Psoas muscle (tissue), 8 donors: ENCODE data around the gene SLC16A3. TPM values are rescaled to one million over a fixed set of nuclear protein-coding genes. Genes with fewer than 3 reads are reported as not detected.
A peak's percentile ranks its signal among the peaks of the same experiment; 100 is the strongest.
"Not testable (repeated sequence)": the region's sequence is repeated elsewhere in the genome, so short reads cannot be mapped to it uniquely, and the experiment has no call there.

Source experiments
- ATAC-seq, 4 donors: fragments of 200-7000 bp; cut with Tn5 transposase; one replicate each; pipeline ENCODE4 v1.9.1; 2020; ENCODE audit warnings: moderate library complexity in 3 of 4, mild to moderate bottlenecking in 2 of 4
- DNase-seq, 2 donors: peaks; one replicate each; pipeline ENCODE4 v3.0.0-alpha.2; 2020
- H3K27ac ChIP-seq: fragments of 200-600 bp; one replicate; pipeline ENCODE4 v1.8.0; 2022
- H3K27me3 ChIP-seq, 3 donors: fragments of 200-600 bp in 1 of 3; one replicate each; pipeline versions ENCODE4 v1.6.1 to v1.8.0; 2013 to 2022; ENCODE audit warnings: low read length in 2 of 3, mild to moderate bottlenecking in 2 of 3, moderate library complexity in 1 of 3; ENCODE audit not compliant: insufficient read depth in 3 of 3
- H3K36me3 ChIP-seq, 2 donors: fragments of 200-600 bp in 1 of 2; one replicate each; pipeline versions ENCODE4 v1.6.1 to v1.8.0; 2013 to 2022; ENCODE audit warnings: low read depth in 1 of 2, mild to moderate bottlenecking in 1 of 2, moderate library complexity in 1 of 2; ENCODE audit not compliant: insufficient read depth in 1 of 2
- H3K4me1 ChIP-seq: fragments of 200-600 bp; one replicate; pipeline ENCODE4 v1.8.0; 2022
- H3K4me3 ChIP-seq: fragments of 200-600 bp; one replicate; pipeline ENCODE4 v1.8.0; 2022; ENCODE audit warnings: mild to moderate bottlenecking
- H3K9me3 ChIP-seq: fragments of 200-600 bp; one replicate; pipeline ENCODE4 v1.8.0; 2022
- WGBS, 3 donors: extraction: QIAGEN DNeasy Blood & Tissue Kit; methylation state at CpG; one replicate each; pipeline versions ENCODE4 v1.1.6 to v1.1.7; 2013; 5-methylcytosine and 5-hydroxymethylcytosine counted together
- intact Hi-C, 2 donors: fragments of 100-400 bp; cut with DNase I; formaldehyde crosslinking; loops; one replicate each; pipeline versions ENCODE4 v1.11.0 to v1.14.2; 2022
- polyA plus RNA-seq, 3 donors: library from polyadenylated mRNA; stranded (reverse); fragments of 200-250 nt; gene quantifications; one replicate each; pipeline ENCODE4 v1.2.3, GENCODE V29; 2013
- total RNA-seq, 4 donors: library from RNA; stranded (reverse); fragmentation: NEBNext Ultra II Directional in 2 of 4; extraction: Animal tissue kit (Norgen Biotek cat#: 25700) in 2 of 4; gene quantifications; one replicate each; pipeline versions ENCODE4 v1.2.1 to v1.2.4, GENCODE V29; 2021 to 2023
- TF ChIP-seq, protein P1 (sequence below): fragments of 200-600 bp; IDR thresholded peaks from one replicate; pipeline ENCODE4 v1.8.0; 2022; ENCODE audit warnings: antibody characterized with exemption
- donor health status: healthy with polysubstance abuse.
- donor health status: DM: no; HTN: no; CAD: no; lungs with moderate emphysema.
- donor health status: Bipolar disorder and iron deficiency.
- donor health status: healthy.
- donor health status: DM: yes; HTN: yes; CAD: no.
- donor health status: DM: no; HTN: no; CAD: no.
- donor health status: DM: no; HTN: no; CAD: no.
- donor health status: DM: yes; HTN: yes; CAD: no.

SLC16A3 gene
- total and polyA plus RNA-seq, 7 donors, result 18.6 to 263 (median 118) TPM

DNA sequence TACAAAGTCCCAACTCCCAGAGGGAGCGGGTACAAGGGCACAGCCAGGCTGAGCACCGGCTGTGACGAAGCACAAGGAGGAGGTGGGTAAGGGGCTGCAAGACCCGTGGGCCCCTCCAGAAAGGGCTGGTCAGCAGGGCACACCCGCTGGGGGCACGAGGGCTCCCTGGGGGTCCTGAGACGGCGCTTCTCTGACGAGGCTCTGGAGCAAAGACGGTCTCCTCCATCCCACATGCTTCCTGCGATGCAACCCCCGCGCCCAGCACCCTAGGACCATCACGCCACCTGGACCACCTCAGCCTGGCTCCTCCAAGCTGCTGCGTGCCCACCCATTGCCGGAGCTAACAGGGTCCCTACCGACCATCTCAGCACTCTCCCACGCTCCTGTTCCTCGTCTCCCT is 24.9 kb upstream of the SLC16A3 start:
- ATAC-seq (no peak), DNase-seq (no peak)
- Histone ChIP-seq H3K4me3 (no peak overlapping the region), H3K36me3 (peaks cover 0 to 19% of the 10 kb centered on the region in 2 donors), H3K27ac (no peak overlapping the region), H3K4me1 (peaks cover 5% of the 10 kb centered on the region), H3K9me3 (no peaks in the 10 kb centered on the region), H3K27me3 (no peaks in the 10 kb centered on the region)
- 87 to 91% (median 91%) methylated on average over 19 of the region's 19 CpGs for WGBS, 3 donors
- TF ChIP-seq, protein P1, sequence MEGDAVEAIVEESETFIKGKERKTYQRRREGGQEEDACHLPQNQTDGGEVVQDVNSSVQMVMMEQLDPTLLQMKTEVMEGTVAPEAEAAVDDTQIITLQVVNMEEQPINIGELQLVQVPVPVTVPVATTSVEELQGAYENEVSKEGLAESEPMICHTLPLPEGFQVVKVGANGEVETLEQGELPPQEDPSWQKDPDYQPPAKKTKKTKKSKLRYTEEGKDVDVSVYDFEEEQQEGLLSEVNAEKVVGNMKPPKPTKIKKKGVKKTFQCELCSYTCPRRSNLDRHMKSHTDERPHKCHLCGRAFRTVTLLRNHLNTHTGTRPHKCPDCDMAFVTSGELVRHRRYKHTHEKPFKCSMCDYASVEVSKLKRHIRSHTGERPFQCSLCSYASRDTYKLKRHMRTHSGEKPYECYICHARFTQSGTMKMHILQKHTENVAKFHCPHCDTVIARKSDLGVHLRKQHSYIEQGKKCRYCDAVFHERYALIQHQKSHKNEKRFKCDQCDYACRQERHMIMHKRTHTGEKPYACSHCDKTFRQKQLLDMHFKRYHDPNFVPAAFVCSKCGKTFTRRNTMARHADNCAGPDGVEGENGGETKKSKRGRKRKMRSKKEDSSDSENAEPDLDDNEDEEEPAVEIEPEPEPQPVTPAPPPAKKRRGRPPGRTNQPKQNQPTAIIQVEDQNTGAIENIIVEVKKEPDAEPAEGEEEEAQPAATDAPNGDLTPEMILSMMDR, result no peak
- intact Hi-C loops, result no loop called here

DNA sequence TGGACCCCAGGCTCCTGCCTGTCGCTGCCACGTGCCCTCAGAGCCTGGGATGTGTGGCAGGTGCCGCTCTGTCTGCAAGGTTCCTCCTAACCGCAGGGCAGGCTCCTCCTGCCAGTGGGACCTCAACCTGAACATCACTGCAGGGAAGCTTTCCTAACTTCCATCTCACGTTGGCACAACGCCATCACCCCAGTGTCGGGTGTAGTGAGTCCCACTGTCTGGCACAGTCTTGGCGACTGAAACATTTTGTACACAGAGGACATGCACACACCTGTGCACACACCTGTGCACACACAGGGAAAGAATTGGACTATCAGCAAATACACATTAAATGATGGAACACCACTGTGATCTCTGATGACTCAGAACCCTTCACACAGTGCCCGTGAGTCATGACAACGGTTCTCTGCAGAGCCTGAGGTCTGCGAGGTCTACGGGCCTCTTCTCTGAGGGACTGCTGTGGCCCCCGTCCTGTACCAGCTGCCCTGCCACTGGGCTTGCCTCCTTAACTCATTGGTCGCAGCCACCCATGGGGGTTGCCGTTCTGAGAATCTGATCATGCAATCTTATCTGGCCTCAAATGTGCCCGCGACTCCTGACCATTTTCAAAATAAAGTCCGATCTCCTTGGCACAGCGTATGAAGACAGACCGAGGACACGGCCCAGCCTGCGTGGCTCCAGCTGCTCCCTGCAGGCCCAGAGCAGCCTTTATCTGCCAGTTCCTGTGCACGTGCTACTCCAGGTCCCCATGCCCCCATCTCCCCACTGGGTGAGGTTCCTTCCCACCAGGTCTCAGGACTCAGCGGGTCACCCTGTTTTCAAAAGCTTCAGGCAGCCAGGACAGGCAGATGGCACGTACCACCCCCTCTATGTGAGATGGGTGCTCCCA is 23.8 kb upstream of the SLC16A3 start:
- no peak overlapping the region for H3K4me3 ChIP-seq
- TF ChIP-seq, protein P1, result no peak
- H3K27me3 ChIP-seq, result no peaks in the 10 kb centered on the region
- no peak for DNase-seq
- peak; percentile 35 to 56 (median 46) for ATAC-seq
- H3K27ac ChIP-seq, result no peak overlapping the region
- peaks cover 5% of the 10 kb centered on the region for H3K4me1 ChIP-seq
- intact Hi-C loops, result loop anchor here in 1 of 2 donors (5.0 kb wide), 1 partner anchor 97 kb away; no protein-coding TSS in a partner anchor
- no peaks in the 10 kb centered on the region for H3K9me3 ChIP-seq
- peaks cover 0 to 18% of the 10 kb centered on the region in 2 donors for H3K36me3 ChIP-seq
- WGBS, 3 donors, result 63 to 73% (median 63%) methylated on average over 25 of the region's 25 CpGs

DNA sequence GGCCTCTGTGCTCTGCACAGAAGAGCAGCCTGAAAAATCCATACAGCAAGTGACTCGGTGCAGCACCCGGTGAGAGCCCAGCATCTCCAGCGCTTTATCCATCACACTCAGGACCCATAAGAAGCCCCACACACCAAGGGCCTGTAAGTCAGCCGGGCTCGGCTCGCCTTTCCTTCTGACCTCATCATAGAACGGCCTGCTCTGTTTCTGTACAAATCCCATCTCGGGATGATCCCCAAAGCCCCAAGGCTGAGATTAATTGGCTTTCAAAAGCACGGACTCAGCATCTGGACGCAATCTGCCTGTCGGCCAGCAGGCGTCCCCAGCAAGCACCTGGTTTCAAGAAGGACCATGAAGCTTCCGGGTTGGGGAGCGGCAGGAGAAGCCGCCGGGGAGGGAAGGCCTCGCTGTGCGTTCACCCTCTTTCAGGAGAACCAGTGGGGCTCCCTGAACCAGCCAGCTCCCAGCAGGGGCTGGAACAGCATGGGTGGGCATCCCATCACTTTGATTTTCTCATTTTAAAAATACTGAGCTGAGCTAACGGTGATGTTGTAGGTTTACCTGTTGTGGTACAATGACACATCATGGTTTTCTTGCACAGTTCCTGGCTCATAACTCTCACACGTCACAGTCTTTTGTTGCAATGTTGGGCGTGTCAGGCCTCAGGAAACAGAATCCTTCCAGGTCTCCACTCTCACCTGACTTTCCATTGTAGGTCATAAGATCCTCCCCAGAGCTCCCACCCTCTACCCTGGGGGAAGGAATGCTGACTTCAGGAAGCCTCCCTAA is 22.9 kb upstream of the SLC16A3 start:
- H3K4me3 ChIP-seq, result peak overlapping the region; percentile 5
- 19 to 22% (median 20%) methylated on average over 21 of the region's 21 CpGs for WGBS, 3 donors
- DNase-seq, result peak; percentile 85 to 91
- peaks cover 5% of the 10 kb centered on the region for H3K4me1 ChIP-seq
- peak; percentile 77 to 95 (median 86) for ATAC-seq
- intact Hi-C loops, result loop anchor here (1.0 to 5.0 kb wide), 3 partner anchors 96 to 115 kb away; no protein-coding TSS in a partner anchor
- H3K9me3 ChIP-seq, result no peaks in the 10 kb centered on the region
- TF ChIP-seq, protein P1, result peak; percentile 85
- H3K36me3 ChIP-seq, result peaks cover 0 to 10% of the 10 kb centered on the region in 2 donors
- no peaks in the 10 kb centered on the region for H3K27me3 ChIP-seq
- peak overlapping the region; percentile 23 for H3K27ac ChIP-seq

DNA sequence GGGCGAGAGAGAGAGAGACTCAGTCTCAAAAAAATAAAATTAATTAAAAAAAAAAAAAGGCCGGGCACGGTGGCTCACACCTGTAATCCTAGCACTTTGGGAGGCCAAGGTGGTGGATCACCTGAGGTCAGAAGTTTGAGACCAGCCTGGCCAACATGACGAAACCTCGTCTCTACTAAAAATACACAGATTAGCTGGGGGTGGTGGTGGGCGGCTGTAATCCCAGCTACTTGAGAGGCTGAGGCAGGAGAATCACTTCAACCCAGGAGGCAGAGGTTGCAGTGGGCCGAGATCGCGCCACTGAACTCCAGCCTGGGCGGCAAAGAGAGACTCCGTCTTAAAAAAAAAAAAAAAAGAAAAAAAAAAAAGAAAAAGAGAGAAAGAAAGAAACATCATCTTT is 18.2 kb upstream of the SLC16A3 start:
- H3K4me1 ChIP-seq, H3K27ac ChIP-seq, H3K4me3 ChIP-seq, H3K9me3 ChIP-seq, H3K27me3 ChIP-seq, ATAC-seq, DNase-seq, H3K36me3 ChIP-seq, intact Hi-C loops: not testable (repeated sequence)
- WGBS, 3 donors, result 93 to 96% (median 94%) methylated on average over 10 to 11 of the region's 11 CpGs
